HG03571 (cell line): ENCODE data around the gene MGAT5.
A peak's percentile ranks its signal among the peaks of the same experiment; 100 is the strongest.

Experiments
- ATAC-seq: cut with Tn5 transposase; IDR thresholded peaks from one replicate; pipeline ENCODE4 v1.9.1; 2021; ENCODE audit not compliant: unreplicated experiment

The MGAT5 gene

DNA sequence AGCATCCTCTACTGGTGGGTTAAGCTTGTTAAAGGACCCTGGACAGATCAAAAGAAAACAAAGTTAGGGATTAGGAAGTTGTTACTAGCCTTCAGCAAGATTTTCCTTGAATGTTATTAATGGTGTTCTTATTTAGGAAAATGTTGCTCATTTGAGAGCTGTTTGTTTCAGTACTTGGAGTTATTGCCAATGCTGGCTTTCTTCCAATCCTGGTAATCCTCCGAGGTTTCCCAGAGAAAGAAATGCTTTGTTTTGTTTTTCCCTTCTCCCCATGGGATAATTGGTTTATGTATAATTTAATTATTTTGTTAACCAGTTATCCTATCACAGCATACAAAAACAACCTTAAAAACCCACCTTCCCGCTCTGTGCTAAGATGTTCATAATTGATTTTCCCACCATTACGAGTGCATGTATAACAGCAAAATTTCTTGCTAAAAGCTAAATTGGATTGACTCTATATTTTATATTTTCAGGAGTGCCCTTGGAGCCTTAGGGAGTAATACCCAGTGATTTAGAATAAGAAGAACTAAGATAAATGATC is 79.8 kb downstream of the MGAT5 start:
- ATAC-seq = no peak

DNA sequence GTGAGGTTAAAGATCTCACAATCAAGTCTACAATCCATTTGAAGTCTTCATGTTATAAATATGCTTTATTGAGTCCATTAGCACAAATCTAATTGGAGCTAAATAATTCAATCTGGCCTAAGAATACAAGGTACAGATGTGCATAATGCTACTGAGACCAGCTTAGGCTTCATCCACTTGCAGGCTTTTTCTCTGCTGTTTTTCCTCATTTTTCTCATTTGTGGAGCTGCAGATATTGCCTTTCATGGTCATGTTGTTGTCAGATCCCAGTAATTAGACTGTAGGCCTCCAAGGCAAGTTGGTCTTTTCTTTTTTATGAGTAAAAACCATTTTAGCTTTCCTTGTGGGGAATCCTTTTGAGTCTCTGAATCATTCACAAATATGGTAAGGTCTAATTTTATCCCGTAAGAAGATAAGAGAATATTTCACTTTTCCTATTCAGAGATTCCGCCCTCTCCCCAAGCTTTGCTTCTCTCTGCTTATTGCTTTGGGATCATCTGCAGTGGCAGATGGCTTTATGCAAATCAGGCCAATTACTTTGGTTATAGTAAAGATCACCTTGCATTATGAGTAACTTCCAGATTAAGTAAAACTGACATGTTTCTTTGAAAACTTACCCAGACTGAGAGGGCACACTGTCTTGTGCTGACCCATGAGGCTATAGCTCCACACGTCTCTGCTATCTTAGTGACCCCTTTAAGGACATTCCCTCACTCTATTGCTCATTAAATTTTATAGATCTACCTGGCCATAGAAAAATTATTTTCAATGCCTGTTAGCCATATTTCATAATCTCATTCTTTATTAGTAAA is 80.9 kb downstream of the MGAT5 start:
- no peak for ATAC-seq

DNA sequence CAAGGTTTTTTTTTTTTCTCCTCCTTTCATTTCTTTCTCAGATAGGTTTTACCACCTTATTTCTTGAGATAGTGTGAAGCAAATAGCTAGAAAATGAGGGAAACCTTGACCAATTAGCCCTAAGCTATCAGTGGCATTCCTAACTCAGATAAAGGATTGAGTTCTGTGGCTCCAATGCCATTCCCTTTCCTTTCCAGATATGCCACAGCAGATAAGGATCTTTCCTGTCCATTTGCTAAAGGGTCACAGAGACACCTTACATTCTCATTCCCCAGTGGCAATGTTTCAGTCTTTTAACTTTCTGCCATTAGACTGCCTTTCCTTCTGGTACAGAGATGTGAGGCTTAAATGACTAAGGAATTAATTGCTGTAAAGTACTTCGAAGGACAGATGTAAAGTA is 81.7 kb downstream of the MGAT5 start:
- no peak for ATAC-seq

DNA sequence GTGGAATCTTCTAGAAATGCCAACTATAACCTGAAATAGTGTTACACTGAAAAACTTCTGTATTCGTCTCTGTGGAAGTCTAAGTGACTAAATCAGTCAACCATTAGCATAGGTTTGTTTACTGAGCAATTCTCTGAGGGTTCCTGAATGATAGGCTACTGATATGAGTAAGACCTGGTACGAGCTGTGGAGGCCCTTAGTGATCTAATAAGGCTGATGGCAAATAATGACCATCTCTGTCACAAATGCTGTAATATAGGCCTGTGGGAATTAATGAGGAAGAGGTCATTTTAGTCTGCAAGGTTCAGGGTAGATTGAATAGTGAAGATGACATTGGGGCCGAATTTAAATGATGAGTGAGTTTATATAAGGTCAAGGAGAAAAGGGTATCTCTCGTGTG is 82.5 kb downstream of the MGAT5 start:
- peak; percentile 98 for ATAC-seq

DNA sequence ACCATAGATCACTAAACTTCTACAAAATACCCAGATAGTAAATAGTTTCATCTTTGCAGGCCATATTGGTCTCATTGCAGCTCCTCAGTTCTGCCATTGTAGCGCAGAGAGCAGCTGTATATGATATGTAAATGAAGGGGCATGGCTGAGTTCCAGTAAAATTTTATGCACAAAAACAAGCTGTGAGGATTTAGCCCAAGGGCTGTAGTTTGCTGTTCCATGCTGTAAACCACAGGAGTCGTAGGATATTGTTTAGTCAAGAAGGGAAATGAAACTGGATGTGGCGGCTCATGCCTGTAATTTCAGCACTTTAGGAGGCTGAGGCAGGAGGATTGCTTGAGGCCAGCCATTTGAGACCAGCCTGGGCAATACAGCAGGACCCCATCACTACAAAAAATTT is 83.0 kb downstream of the MGAT5 start:
- no peak for ATAC-seq

DNA sequence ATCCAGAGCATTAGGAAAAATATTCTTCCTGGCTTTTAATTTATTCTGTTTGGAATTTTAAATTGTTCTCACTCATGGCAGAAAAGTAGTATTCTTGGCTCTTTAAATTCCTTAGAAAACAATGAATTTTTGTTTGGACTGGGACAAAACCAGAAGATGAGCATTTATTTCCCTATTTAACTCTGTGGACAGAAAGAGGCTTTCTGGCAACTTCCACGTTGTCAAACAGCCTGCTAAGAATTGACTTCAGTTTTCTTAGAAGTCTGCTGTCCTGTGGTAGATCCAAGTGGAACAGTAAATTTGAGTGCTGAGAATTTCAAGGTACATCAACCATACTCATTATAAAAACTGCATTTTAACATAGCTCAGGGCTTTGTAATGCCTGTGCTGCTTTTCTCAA is 83.8 kb downstream of the MGAT5 start:
- ATAC-seq = no peak

DNA sequence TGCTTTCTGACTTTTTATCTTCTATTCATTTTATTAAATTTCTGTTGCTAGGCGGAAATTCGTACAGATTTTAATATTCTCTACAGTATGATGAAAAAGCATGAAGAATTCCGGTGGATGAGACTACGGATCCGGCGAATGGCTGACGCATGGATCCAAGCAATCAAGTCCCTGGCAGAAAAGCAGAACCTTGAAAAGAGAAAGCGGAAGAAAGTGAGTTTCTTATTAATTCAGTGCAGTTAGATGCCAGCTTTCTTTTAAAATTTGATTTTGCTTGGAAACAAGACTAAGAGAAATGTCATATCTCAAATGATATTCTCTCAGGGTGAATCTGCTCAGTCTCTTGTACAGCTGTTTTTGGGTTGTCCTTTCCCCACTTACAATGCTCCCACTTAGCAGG is 84.3 kb downstream of the MGAT5 start:
- no peak for ATAC-seq

DNA sequence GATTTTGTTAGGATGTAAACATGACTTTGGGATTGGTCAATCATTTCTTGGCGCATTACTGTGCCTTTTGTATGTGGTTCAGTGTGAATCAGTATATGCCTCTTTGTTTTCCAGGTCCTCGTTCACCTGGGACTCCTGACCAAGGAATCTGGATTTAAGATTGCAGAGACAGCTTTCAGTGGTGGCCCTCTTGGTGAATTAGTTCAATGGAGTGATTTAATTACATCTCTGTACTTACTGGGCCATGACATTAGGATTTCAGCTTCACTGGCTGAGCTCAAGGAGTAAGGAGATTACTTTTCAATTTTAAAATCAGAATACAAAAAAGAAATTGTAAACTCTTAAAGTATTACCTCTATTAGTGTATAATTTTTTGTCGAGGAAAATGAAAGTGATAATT is 87.6 kb downstream of the MGAT5 start:
- no peak for ATAC-seq

DNA sequence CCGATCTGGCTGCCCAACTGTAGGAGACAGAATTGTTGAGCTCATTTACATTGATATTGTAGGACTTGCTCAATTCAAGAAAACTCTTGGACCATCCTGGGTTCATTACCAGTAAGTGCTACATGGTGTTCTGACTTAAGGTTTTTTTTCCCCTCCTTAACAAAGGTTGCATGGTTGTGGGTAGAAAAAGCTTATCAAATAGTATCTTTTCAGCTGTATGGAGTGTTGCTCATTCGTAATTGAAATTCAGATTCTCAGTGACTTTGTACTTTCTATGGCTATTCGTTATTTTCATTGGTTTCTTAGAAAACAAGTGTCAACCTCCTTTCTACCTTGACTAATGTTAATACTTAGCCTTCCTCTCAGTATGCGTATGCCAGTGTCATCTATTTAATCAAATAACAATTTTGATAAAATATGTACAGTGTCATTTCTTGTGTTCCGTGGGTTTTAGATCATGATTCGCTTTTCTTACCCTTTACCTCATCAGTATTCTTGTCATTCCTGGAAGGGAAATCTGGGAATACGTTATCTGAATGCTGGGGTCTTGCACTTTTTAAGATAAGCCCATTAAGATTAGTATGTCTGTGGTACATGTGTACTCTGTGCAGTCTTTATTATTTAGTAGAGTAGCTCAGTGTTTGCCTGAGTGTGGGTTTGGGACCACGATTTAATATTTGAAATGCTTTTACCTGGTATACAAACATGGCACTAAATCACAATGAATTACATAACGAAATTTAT is 91.3 kb downstream of the MGAT5 start:
- ATAC-seq = no peak

DNA sequence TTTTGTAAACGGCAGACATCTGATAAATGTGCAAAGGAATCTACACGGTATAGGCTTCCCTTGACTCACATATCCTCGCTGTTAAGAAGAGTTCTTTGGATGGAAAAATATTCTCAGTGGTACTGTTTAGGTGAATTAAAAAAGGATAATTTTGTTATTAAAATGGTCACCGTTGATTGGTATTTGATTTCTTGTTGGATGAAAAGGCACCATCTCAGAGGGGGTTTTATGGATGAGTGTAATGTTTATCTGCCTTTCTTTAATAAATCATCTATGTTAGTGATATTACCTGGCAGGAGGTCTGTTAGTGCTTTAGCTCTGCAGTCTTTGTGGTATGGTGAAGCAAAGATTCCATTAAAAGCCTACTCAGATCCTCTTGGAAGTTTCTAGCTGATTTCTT is 92.3 kb downstream of the MGAT5 start:
- no peak for ATAC-seq

DNA sequence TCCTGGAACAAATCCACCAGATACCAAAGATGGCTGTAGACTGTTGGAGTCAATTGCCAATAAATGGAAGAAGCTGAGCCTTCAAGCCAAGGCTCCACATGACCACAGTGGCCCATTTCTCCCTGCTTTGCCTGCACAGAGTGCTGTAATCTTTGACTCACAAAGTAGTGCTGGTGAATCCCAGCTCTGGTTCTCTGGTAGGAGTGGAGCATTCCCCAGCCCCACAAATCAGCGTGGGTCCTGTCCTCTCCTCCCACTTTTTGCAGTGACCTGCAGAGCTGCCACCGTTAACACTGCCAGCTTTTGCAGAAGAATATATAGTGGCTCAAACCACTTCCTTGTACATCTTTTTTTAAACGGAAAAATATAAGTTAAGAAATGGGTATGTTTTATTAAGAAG is 93.9 kb downstream of the MGAT5 start:
- no peak for ATAC-seq

DNA sequence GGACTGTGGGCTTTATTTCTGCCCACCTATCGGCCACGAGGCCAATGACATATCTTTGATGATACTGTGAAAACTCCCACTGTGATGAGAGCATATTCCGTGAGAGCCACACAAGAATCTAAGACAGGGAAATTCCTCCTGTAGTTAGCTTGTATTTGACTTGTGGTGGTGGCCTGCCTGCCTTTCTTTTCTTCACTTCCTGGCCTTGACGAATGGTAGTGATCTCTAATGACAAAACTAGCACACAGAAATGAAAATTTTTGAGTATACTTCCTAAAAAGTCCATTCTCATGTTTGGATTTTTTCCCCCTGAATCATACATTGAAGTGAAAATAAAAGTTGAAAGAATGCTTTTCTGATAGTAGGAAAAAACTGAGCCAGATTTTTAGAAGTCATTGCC is 94.4 kb downstream of the MGAT5 start:
- no peak for ATAC-seq

DNA sequence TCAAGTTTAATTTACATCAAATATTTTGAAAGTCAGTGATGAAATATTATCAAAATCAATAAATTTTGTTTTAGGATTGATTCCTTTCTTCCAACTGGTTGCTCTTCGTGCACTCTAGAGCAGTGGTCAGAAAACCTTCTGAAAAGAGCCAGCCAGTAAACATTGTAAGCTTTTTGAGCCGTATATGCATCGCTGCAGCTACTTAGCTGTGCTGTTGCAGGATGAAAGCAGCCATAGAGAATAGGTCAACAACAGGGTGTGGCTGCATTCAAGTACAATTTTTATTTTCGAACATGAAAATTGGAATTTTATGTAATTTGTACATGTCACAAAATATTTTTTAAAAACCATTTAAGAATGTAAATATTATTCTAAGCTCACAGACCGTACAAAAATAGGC is 94.9 kb downstream of the MGAT5 start:
- no peak for ATAC-seq

DNA sequence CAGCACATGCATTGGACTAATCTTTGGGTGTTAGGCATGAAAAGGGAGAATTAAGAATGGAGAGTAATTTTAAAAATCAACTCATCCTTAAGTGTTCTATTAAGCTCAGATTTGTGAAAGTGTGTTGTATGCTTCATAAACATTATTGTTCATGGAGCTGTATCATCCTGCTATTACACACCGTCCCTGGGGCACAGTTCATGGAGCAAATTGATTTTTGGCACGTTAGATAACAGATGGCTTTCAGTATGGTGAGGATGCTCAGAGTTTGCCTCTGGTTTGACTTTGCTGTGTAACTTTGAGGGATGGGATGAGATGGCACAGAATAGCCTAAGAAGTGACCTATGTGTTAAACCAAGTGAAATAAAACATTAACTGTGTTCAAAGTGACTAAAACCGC is 97.1 kb downstream of the MGAT5 start:
- ATAC-seq = no peak

DNA sequence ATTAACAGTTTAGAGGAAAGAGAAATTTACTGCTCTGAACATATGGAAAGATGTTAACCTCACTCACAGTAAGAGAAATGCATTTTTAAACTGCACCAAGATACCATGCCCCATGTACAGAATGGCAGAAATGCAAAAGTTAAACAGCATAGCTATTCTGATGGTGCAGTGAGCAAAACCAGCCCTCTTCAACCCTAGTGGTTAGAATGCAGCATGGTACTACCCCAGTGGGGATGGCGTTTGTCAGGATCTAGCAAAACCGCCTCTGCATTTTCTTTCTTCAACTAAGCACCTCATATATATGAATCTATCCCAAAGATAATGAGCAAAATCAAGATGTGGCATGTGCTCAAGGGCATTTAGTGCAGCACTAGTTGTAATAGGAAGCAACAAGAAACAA is 98.0 kb downstream of the MGAT5 start:
- no peak for ATAC-seq

DNA sequence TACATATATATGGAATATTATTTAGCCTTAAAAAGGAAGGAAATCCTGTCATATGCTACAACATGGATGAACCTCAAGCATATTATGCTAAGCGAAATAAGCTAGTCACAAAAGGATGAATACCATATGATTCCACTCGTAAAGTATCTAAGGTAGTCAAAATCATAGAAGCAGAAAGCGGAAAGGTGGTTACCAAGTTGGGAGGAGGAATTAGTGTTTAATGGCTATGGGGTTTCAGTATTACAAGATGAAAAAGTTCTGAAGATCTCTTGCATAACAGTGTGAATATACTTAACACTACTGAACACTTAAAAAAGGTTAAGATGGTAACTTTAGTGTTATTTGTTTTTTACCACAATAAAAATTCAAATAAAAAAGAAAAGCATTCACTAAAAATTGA is 99.0 kb downstream of the MGAT5 start:
- no peak for ATAC-seq

DNA sequence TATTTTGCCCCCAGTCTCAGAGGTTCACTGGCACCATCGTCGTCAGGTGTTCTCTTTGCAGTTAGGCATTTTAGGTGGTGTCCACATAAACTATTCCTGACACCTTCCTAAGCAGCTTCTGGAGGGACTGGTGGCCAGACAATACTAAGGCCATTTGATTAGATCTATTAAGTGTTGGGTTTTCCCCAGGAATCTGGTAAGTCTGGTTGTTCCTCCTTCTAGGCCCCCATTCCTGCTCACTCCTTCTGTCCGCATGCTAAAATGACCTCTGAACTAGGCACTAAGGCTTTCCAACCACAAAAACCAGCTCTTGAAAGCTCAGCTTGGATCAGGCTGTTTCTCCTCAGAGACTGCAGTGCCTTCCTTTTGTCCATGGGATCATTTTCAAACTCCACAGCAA is 100.7 kb downstream of the MGAT5 start:
- ATAC-seq = no peak

DNA sequence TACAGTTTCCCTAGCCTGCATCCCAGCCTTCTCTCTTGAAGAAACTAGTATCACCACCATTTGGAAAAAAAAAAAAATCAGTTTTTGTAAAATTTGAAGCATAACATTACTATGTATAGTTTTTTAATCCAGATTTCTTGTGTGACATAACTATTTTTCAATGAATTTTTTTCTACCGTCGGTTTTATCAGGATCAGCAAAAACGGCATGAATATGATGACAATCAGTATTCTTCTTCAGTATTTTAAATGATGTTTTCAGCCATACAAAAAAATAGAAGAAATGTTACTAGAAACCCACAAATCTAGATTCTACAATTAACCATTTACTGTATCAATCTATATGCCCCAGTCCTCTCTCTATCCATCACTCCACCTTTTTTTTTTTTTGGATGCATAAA is 103.9 kb downstream of the MGAT5 start:
- no peak for ATAC-seq

DNA sequence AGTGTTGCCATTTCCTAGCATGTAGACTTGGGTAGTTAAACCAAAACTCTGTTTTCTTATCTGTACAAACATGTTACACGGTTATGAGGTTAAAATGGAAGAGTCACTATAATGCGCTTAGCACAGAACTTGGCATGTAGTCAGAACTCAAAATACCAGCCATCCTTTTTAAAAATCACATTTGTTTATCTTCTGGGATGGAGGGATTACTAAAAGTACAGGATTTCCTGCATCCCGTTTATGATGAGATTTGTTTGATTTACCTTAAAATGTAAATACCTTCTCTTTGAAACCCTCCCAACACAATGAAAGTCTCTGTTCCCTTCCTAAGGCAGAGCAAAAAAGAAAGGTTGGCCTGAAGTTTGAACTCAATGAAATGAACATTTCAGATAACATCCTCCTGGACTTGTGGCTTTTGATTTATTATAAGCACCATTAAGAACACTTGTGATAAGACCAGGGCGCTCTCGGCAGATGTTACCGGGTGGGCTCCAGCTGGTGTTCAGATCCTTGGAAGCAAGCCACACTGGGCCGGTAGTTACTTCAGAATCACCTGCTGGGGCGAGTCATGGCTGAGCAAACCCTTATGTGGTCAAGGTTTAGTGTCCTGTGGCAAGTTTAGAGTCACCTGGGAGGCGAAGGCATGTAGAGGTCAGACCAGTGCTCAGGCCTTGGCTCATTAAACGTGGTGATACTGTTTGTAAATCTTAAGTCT is 105.7 kb downstream of the MGAT5 start:
- ATAC-seq = no peak

DNA sequence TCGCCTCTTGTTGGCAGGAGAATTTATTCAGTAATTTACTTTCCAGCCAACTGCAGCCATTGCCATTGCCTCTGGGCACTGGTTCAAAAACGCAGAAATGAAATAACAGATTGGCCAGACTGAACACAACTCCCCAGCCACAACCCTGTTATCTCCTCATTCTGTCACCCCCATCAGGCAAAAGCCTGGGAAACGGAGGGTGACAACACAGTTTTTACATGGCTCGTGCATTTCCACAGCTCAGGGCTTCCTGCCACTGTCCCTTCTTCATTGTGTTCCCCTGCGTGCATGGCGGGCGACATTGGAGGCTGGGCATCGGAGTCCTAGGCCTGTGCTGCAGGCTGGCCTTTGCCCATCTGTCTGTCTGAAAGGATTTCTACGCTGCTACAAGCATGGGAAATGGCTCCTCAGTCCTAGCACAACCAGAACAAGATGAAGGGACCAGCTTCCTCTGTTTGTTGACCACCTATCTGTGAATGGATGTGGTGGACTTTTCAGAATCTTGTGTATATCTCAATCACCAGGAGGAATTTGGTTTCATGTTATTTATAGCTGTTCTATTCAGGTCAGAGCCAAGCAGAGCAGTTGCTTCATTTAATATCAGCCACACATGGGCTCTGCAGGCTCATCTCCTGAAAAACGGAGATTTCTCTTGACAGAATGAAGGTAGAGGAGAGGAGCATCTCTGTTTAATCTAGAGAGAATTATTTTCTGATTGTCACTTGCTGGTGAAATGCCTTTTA is 107.0 kb downstream of the MGAT5 start:
- no peak for ATAC-seq

DNA sequence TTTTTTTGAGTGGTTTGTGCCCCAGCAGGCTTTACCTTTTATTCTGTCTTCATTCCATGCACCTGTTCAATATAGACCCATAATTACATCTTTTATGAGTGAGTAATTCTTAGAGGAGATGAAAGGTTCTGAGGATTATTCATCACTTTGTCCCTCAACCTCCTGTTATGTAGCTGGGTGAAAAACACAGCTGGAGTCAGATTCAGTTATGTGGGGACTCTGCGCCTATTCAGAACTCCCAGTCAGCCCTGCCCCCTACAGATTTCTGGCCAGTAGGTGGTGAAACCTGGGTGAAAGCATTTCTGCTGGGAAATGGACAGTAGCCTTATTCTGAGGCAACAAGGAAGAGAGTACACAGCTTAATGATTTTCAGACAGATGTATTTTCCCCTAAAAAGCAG is 107.8 kb downstream of the MGAT5 start:
- ATAC-seq = no peak
